Neuronal stem cell (in vitro differentiated cells): ENCODE measurements around the gene MDFIC2.
"Not testable (repeated sequence)": the region's sequence is repeated elsewhere in the genome, so short reads cannot be mapped to it uniquely, and the experiment has no call there.

Experiments used
- DNase-seq: peaks from one replicate; pipeline ENCODE4 v3.0.0-alpha.2; 2013; ENCODE audit warnings: low spot score
- H2AFZ ChIP-seq: one replicate; pipeline ENCODE4 v1.6.1; 2013; ENCODE audit warnings: mild to moderate bottlenecking, low read length, inconsistent platforms
- H2AK5ac ChIP-seq: 2 replicates; pipeline ENCODE4 v1.6.1; 2013; ENCODE audit warnings: low read depth, mild to moderate bottlenecking, inconsistent platforms, low read length, moderate library complexity, mixed read lengths
- H2BK120ac ChIP-seq: 2 replicates; pipeline ENCODE4 v1.6.1; 2013; ENCODE audit warnings: low read depth, mild to moderate bottlenecking, inconsistent platforms, low read length, moderate library complexity, mixed read lengths
- H2BK12ac ChIP-seq: one replicate; pipeline ENCODE4 v1.6.1; 2013; ENCODE audit warnings: low read length, inconsistent platforms
- H2BK15ac ChIP-seq: 2 replicates; pipeline ENCODE4 v1.6.1; 2013; ENCODE audit warnings: mild to moderate bottlenecking, low read length, inconsistent platforms, mixed read lengths
- H2BK5ac ChIP-seq: one replicate; pipeline ENCODE4 v1.6.1; 2013; ENCODE audit warnings: inconsistent platforms, mild to moderate bottlenecking, low read length, moderate library complexity
- H3K14ac ChIP-seq: one replicate; pipeline ENCODE4 v1.6.1; 2013; ENCODE audit warnings: low read length, inconsistent platforms
- H3K18ac ChIP-seq: 2 replicates; pipeline ENCODE4 v1.6.1; 2013; ENCODE audit warnings: low read length, inconsistent platforms
- H3K23ac ChIP-seq: 2 replicates; pipeline ENCODE4 v1.6.1; 2013; ENCODE audit warnings: low read depth, mild to moderate bottlenecking, mixed read lengths, low read length, inconsistent platforms; ENCODE audit not compliant: poor library complexity
- H3K27ac ChIP-seq: replicated peaks from 3 replicates; pipeline ENCODE4 v1.5.1; 2013; ENCODE audit warnings: low read length, inconsistent platforms
- H3K27me3 ChIP-seq, 3 experiments: 2 replicates each; pipeline ENCODE4 v1.6.1; 2013; ENCODE audit warnings: low read length in 3 of 3, mild to moderate bottlenecking in 2 of 3, inconsistent platforms in 1 of 3, low read depth in 1 of 3, mixed read lengths in 1 of 3, moderate library complexity in 1 of 3; ENCODE audit not compliant: control insufficient read depth in 3 of 3, insufficient read depth in 3 of 3
- H3K36me3 ChIP-seq, 2 donors: replicated peaks in 1 of 2; 2 replicates each; pipeline ENCODE4 v1.6.1; 2013; ENCODE audit warnings: low read length in 2 of 2; ENCODE audit not compliant: control insufficient read depth in 2 of 2, insufficient read depth in 2 of 2
- H3K4ac ChIP-seq: 2 replicates; pipeline ENCODE4 v1.6.1; 2013; ENCODE audit warnings: inconsistent platforms, mild to moderate bottlenecking, low read length, moderate library complexity
- H3K4me1 ChIP-seq, 2 donors: 1 replicate in 1 of 2; 2 replicates in 1 of 2; pipeline ENCODE4 v1.6.1; 2013; ENCODE audit warnings: low read length in 2 of 2, low read depth in 1 of 2; ENCODE audit not compliant: control insufficient read depth in 2 of 2, insufficient read depth in 1 of 2
- H3K4me2 ChIP-seq: one replicate; pipeline ENCODE4 v1.6.1; 2013; ENCODE audit warnings: mild to moderate bottlenecking, low read length, inconsistent platforms; ENCODE audit not compliant: insufficient read depth, poor library complexity, severe bottlenecking
- H3K4me3 ChIP-seq, 2 donors: 2 replicates each; pipeline ENCODE4 v1.5.1; 2013; ENCODE audit warnings: low read length in 2 of 2, mild to moderate bottlenecking in 2 of 2, inconsistent platforms in 1 of 2, moderate library complexity in 1 of 2
- H3K79me1 ChIP-seq: one replicate; pipeline ENCODE4 v1.6.1; 2013; ENCODE audit warnings: low read depth, mild to moderate bottlenecking, inconsistent platforms, low read length, moderate library complexity
- H3K9ac ChIP-seq: one replicate; pipeline ENCODE4 v1.6.1; 2013; ENCODE audit warnings: mild to moderate bottlenecking, low read depth, low read length, inconsistent platforms; ENCODE audit not compliant: poor library complexity
- H3K9me3 ChIP-seq, 2 donors: replicated peaks in 1 of 2; 2 replicates each; pipeline versions ENCODE3 to v1.6.1; 2013; ENCODE audit warnings: low read length in 2 of 2, mild to moderate bottlenecking in 2 of 2, inconsistent platforms in 1 of 2, low read depth in 1 of 2, mixed read lengths in 1 of 2, moderate library complexity in 1 of 2; ENCODE audit not compliant: control insufficient read depth in 2 of 2, insufficient read depth in 1 of 2
- H4K8ac ChIP-seq: one replicate; pipeline ENCODE4 v1.6.1; 2013; ENCODE audit warnings: low read depth, mild to moderate bottlenecking, inconsistent platforms, low read length, moderate library complexity
- H4K91ac ChIP-seq: one replicate; pipeline ENCODE4 v1.6.1; 2013; ENCODE audit warnings: low read length, low read depth, mild to moderate bottlenecking, inconsistent platforms; ENCODE audit not compliant: poor library complexity
- WGBS, 2 donors: extraction: QIAGEN DNeasy Blood & Tissue Kit; methylation state at CpG; one replicate each; pipeline ENCODE4 v1.1.7; 2013; ENCODE audit warnings: missing lambda C conversion rate in 2 of 2, mixed read lengths in 1 of 2; ENCODE audit not compliant: insufficient read length in 2 of 2, insufficient replicate concordance in 1 of 2; ENCODE audit errors: extremely low coverage in 2 of 2; 5-methylcytosine and 5-hydroxymethylcytosine counted together

MDFIC2 gene

GRCh38 chr3:70224337-70224736, 88.1 kb downstream of the MDFIC2 start:
- H3K79me1 ChIP-seq, result no peaks in the 10 kb centered on the region
- no peak overlapping the region for H2BK12ac ChIP-seq
- H3K27ac ChIP-seq, result no peak overlapping the region
- H3K4me2 ChIP-seq, result no peak overlapping the region
- no peak overlapping the region for H2BK15ac ChIP-seq
- H2AK5ac ChIP-seq, result no peak overlapping the region
- no peak overlapping the region for H4K8ac ChIP-seq
- WGBS, 2 donors, result no CpG with 5 or more reads among the region's 5 CpGs
- H3K14ac ChIP-seq, result no peak overlapping the region
- no peak overlapping the region for H3K9ac ChIP-seq
- no peaks in the 10 kb centered on the region for H3K27me3 ChIP-seq
- no peak overlapping the region for H4K91ac ChIP-seq
- no peak overlapping the region for H3K23ac ChIP-seq
- H2BK120ac ChIP-seq, result no peak overlapping the region
- no peak overlapping the region for H3K18ac ChIP-seq
- DNase-seq, result no peak
- no peaks in the 10 kb centered on the region for H3K36me3 ChIP-seq
- no peak overlapping the region for H2BK5ac ChIP-seq
- H3K4me1 ChIP-seq, result peaks cover 0 to 3% of the 10 kb centered on the region in 2 donors
- no peak overlapping the region for H3K4me3 ChIP-seq
- no peak overlapping the region for H2AFZ ChIP-seq
- H3K4ac ChIP-seq, result no peak overlapping the region
- no peaks in the 10 kb centered on the region for H3K9me3 ChIP-seq

DNA sequence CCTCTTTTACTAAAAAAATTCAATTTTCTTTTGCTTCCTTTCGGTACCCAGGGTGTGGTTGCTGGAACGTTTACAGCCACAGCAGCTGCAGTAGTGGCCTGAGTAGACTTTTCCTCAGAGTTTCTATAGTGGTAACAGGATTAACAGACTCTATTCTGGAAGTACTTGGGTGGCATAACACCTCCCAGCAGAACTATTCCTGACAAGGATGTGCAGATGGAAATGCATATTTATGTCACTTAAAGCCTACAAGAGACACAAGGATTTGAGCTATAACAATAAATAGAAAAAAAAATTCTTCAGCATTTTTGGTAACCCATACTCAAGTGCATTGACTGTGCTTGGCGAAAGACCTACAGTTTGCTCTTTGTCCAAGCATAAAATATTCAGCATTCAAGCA, 94.0 kb downstream of the MDFIC2 start:
- Histone ChIP-seq H3K14ac (no peak overlapping the region), H3K4me1 (no peaks in the 10 kb centered on the region), H2BK15ac (no peak overlapping the region), H3K9ac (no peak overlapping the region), H3K4me3 (no peak overlapping the region), H3K23ac (no peak overlapping the region), H2AFZ (no peak overlapping the region), H3K79me1 (no peaks in the 10 kb centered on the region), H4K91ac (no peak overlapping the region), H3K18ac (no peak overlapping the region), H4K8ac (no peak overlapping the region), H3K36me3 (no peaks in the 10 kb centered on the region), H2BK12ac (no peak overlapping the region), H3K4me2 (no peak overlapping the region), H2BK120ac (no peak overlapping the region), H2BK5ac (no peak overlapping the region), H3K9me3 (no peaks in the 10 kb centered on the region), H3K27me3 (no peaks in the 10 kb centered on the region), H3K4ac (no peak overlapping the region), H3K27ac (no peak overlapping the region), H2AK5ac (no peak overlapping the region)
- WGBS, 2 donors, result no CpG with 5 or more reads among the region's 3 CpGs
- DNase-seq, result no peak

DNA sequence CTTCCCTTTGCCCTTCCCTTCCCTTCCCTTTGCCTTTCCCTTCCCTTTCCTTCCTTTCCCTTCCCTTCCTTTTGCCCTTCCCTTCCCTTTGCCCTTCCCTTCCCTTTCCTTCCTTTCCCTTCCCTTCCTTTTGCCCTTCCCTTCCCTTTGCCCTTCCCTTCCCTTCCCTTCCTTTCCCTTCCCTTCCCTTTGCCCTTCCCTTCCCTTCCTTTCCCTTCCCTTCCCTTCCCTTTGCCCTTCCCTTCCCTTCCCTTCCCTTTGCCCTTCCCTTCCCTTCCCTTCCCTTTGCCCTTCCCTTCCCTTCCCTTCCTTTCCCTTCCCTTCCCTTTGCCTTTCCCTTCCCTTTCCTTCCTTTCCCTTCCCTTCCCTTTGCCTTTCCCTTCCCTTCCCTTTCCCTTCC, 101.2 kb downstream of the MDFIC2 start:
- not testable (repeated sequence) for H3K27me3 ChIP-seq, H2BK120ac ChIP-seq, H3K4me3 ChIP-seq, H3K4me2 ChIP-seq, H3K23ac ChIP-seq, H3K18ac ChIP-seq, H2AFZ ChIP-seq, H3K14ac ChIP-seq, H3K36me3 ChIP-seq, H2BK15ac ChIP-seq, H2AK5ac ChIP-seq, H3K79me1 ChIP-seq, H3K9me3 ChIP-seq, H3K4ac ChIP-seq, DNase-seq, H4K8ac ChIP-seq, H4K91ac ChIP-seq, H3K27ac ChIP-seq, H3K4me1 ChIP-seq, H2BK5ac ChIP-seq, H2BK12ac ChIP-seq, H3K9ac ChIP-seq

DNA sequence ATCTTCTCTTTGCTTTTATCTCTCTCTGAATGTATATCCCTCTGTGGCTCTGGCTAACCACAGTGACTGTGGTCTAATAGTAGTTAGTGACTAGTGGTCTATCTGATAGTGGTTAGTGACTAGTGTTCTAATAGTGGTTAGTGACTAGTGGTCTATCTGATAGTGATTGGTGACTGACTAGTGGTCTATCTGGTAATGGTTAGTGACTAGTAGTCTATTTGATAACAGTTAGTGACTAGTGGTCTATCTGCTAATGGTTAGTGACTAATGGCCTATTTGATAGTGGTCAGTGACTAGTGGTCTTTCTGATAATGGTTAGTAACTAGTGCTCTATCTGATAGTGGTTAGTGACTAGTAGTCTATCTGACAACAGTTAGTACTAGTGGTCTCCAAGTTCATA, 110.5 kb downstream of the MDFIC2 start:
- DNase-seq, result no peak
- H3K18ac ChIP-seq, result no peak overlapping the region
- no peak overlapping the region for H3K4ac ChIP-seq
- no peak overlapping the region for H4K91ac ChIP-seq
- H3K27me3 ChIP-seq, result no peaks in the 10 kb centered on the region
- H3K4me1 ChIP-seq, result no peaks in the 10 kb centered on the region
- H3K14ac ChIP-seq, result no peak overlapping the region
- no peak overlapping the region for H3K4me2 ChIP-seq
- H2AK5ac ChIP-seq, result no peak overlapping the region
- no peak overlapping the region for H2AFZ ChIP-seq
- no peak overlapping the region for H3K27ac ChIP-seq
- no peaks in the 10 kb centered on the region for H3K79me1 ChIP-seq
- H2BK120ac ChIP-seq, result no peak overlapping the region
- H2BK5ac ChIP-seq, result no peak overlapping the region
- H2BK15ac ChIP-seq, result no peak overlapping the region
- H3K9me3 ChIP-seq, result no peaks in the 10 kb centered on the region
- no peaks in the 10 kb centered on the region for H3K36me3 ChIP-seq
- H4K8ac ChIP-seq, result no peak overlapping the region
- H3K4me3 ChIP-seq, result no peak overlapping the region
- H3K23ac ChIP-seq, result no peak overlapping the region
- no peak overlapping the region for H2BK12ac ChIP-seq
- no peak overlapping the region for H3K9ac ChIP-seq
